ENCODE data around the gene DLGAP1.

DNA sequence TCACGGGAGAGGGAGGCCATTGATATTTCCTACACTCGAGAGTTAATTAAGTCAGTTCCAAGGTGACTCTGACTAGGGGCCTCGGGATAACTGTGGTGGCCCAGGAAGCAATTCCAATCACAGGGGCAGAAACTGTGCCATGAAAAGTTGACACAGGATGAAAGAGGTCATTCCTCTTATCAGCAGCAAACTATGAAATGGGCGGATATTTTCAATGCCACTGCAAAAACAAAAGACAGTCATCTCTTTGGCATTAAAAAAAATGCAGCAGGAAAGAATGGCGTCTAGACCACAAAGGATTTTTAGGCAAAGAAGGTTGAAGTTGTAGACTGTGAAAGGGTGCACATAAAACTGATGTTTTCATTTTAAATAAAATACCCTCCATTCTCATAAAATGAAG, 955.1 kb downstream of the DLGAP1 start:
- TF ChIP-seq EZH2 (IDR thresholded peaks at IDR 0.05; ENCODE audit: insufficient read depth, poor library complexity, severe bottlenecking) (no peak), EZH2phosphoT487 (IDR thresholded peaks at IDR 0.05; ENCODE audit: insufficient read depth, low read depth) (no peak)
